K562 (cell line): ENCODE results near the gene JAG2. TPM values are rescaled to one million over a fixed set of nuclear protein-coding genes. Genes with fewer than 3 reads are reported as not detected.

ENCODE experiments used
- ATAC-seq: fragments of 200-7000 bp; cut with Tn5 transposase; 3 replicates; pipeline ENCODE4 v1.9.1; 2020; ENCODE audit warnings: moderate library complexity
- BruUV-seq: library from RNA; stranded (reverse); fragments of 400-500 nt; replicated peaks from 2 replicates; lab custom pipeline; 2021; lab: Mats Ljungman, UMichigan
- CTCF ChIA-PET: fragments of 300-600 bp; formaldehyde crosslinking; extraction: SDS; loops from one replicate; lab custom pipeline; 2021; ENCODE audit warnings: low intra/inter-chr PET ratio; lab: Yijun Ruan, JAX
- POLR2A ChIA-PET: fragments of 300-600, 350-650 bp; sonication (Branson Sonifier 250); formaldehyde crosslinking; extraction: SDS; loops from one replicate; lab custom pipeline; 2021; ENCODE audit warnings: antibody characterized with exemption, inconsistent platforms; lab: Yijun Ruan, JAX
- DNase-seq, 4 experiments: peaks; one replicate each; pipeline versions ENCODE4 v3.0.0 to v3.0.0-alpha.2; 2011 to 2018; ENCODE audit warnings: low spot score in 3 of 4, mixed read lengths in 3 of 4; ENCODE audit errors: extremely low read depth in 1 of 4
- FAIRE-seq: peaks from 2 replicates; lab custom pipeline; 2011; peaks lifted over from hg19 to GRCh38; lab: Jason Lieb, UNC
- H2AFZ ChIP-seq: 2 replicates; pipeline ENCODE4 v1.6.0; 2011; ENCODE audit warnings: low read depth, low read length, control low read depth, inconsistent platforms
- H3K27ac ChIP-seq: fragments of 200-600 bp; 3 replicates; pipeline ENCODE4 v1.8.0; 2011; ENCODE audit warnings: low read depth, mild to moderate bottlenecking, control low read depth, inconsistent platforms, low read length, moderate library complexity, mixed read lengths; ENCODE audit errors: extremely low read depth
- H3K27me3 ChIP-seq, 2 experiments: fragments of 300-600 bp in 1 of 2; 2 replicates in 1 of 2; 3 replicates in 1 of 2; pipeline versions ENCODE4 v1.6.0 to v1.8.0; 2011; ENCODE audit warnings: inconsistent platforms in 2 of 2, low read length in 2 of 2, mild to moderate bottlenecking in 1 of 2, mixed read lengths in 1 of 2, moderate library complexity in 1 of 2; ENCODE audit not compliant: control insufficient read depth in 2 of 2, insufficient read depth in 2 of 2
- H3K36me3 ChIP-seq: fragments of 300-600 bp; 3 replicates; pipeline ENCODE4 v1.8.0; 2011; ENCODE audit warnings: mild to moderate bottlenecking, low read length, inconsistent platforms; ENCODE audit not compliant: control insufficient read depth, insufficient read depth
- H3K4me1 ChIP-seq, 2 experiments: fragments of 200-600 bp in 1 of 2; replicated peaks in 1 of 2; 2 replicates in 1 of 2; 3 replicates in 1 of 2; pipeline versions ENCODE4 v1.5.1 to v1.8.0; 2011; ENCODE audit warnings: inconsistent platforms in 2 of 2, low read length in 2 of 2, mild to moderate bottlenecking in 1 of 2, mixed read lengths in 1 of 2, moderate library complexity in 1 of 2; ENCODE audit not compliant: control insufficient read depth in 2 of 2, insufficient read depth in 2 of 2
- H3K4me2 ChIP-seq: 2 replicates; pipeline ENCODE4 v1.6.1; 2011; ENCODE audit warnings: low read length, control low read depth, inconsistent platforms, mixed read lengths; ENCODE audit not compliant: insufficient read depth
- H3K4me3 ChIP-seq: fragments of 200-600 bp; sonication (generic), shearing (Covaris generic); 2 replicates; pipeline ENCODE4 v1.5.1; 2016; ENCODE audit warnings: control low read depth, inconsistent platforms
- H3K79me2 ChIP-seq: fragments of 200-600 bp; 3 replicates; pipeline ENCODE4 v1.8.0; 2011; ENCODE audit warnings: low read length, inconsistent platforms; ENCODE audit not compliant: control insufficient read depth, insufficient read depth
- H3K9ac ChIP-seq, 2 experiments: 2 replicates each; pipeline versions ENCODE4 v1.6.0 to v1.6.1; 2011; ENCODE audit warnings: low read depth in 2 of 2, low read length in 2 of 2, control low read depth in 1 of 2, inconsistent platforms in 1 of 2, mild to moderate bottlenecking in 1 of 2, mixed read lengths in 1 of 2; ENCODE audit not compliant: insufficient read depth in 1 of 2
- H3K9me1 ChIP-seq: one replicate; pipeline ENCODE4 v1.6.0; 2011; ENCODE audit warnings: inconsistent platforms, mild to moderate bottlenecking, low read length, moderate library complexity; ENCODE audit not compliant: control insufficient read depth, insufficient read depth
- H3K9me3 ChIP-seq: replicated peaks from 2 replicates; pipeline ENCODE4 v1.5.1; 2011; ENCODE audit warnings: low read depth, low read length, inconsistent platforms; ENCODE audit not compliant: control insufficient read depth, insufficient read depth
- H4K20me1 ChIP-seq: replicated peaks from 2 replicates; pipeline ENCODE4 v1.6.1; 2011; ENCODE audit warnings: low read length, inconsistent platforms, mixed read lengths; ENCODE audit not compliant: control insufficient read depth, insufficient read depth
- ARNT ChIP-seq, 2 experiments: fragments of 450-650 bp; IDR thresholded peaks; 2 replicates each; pipeline ENCODE4 v1.6.1; 2016; ENCODE audit warnings: mild to moderate bottlenecking in 1 of 2
- CAMTA2 ChIP-seq: fragments of 250-450 bp; sonication (Bioruptor Pico); conservative IDR thresholded peaks from 2 replicates; pipeline ENCODE4 v1.5.1; 2022
- TOE1 ChIP-seq, 2 experiments: fragments of 450-650 bp in 1 of 2; sonication (generic) in 1 of 2; formaldehyde crosslinking in 1 of 2; IDR thresholded peaks; 2 replicates each; pipeline versions ENCODE4 v1.7.1 to v1.8.0; 2016 to 2022; ENCODE audit warnings: borderline replicate concordance in 2 of 2, mild to moderate bottlenecking in 2 of 2, antibody characterized with exemption in 1 of 2, inconsistent platforms in 1 of 2, low read depth in 1 of 2, missing genetic modification reagents in 1 of 2, moderate library complexity in 1 of 2
- UBTF ChIP-seq, 2 experiments: IDR thresholded peaks; 2 replicates each; pipeline ENCODE4 v1.6.1; 2012; ENCODE audit warnings: improper control_type of control experiment in 2 of 2, low read depth in 2 of 2, low read length in 2 of 2, borderline replicate concordance in 1 of 2
- ZNF511 ChIP-seq: sonication (generic); formaldehyde crosslinking; IDR thresholded peaks from 2 replicates; pipeline ENCODE4 v1.8.0; 2022; ENCODE audit warnings: mild to moderate bottlenecking, missing genetic modification reagents
- WGBS: fragments of 100-300 bp; shearing (Covaris generic); methylation state at CpG from one replicate; pipeline ENCODE4 v1.1.6; 2016; ENCODE audit warnings: low coverage, mixed read lengths; ENCODE audit not compliant: insufficient coverage; ENCODE audit errors: missing lambda C conversion rate; 5-methylcytosine and 5-hydroxymethylcytosine counted together
- in situ Hi-C: fragments of 300-500 bp; cut with MboI; formaldehyde crosslinking; loops from 4 replicates; pipeline ENCODE4 v1.15.0; 2018; ENCODE audit warnings: inconsistent platforms, mixed read lengths
- intact Hi-C: fragments of 100-400 bp; cut with micrococcal nuclease; formaldehyde crosslinking; loops from 2 replicates; pipeline ENCODE4 v1.14.2; 2022
- polyA plus RNA-seq, 8 experiments: library from polyadenylated mRNA; depleted of rRNA in 4 of 8; stranded (reverse) in 5 of 8; unstranded in 3 of 8; fragments of >200 nt; fragmentation: Nextera tagmentation in 2 of 8; fragmentation: Illumina TruSeq in 1 of 8; extraction: Ambion mirVana in 2 of 8; extraction: Trizol in 1 of 8; gene quantifications; 2 replicates each; pipeline versions ENCODE4 v1.2.1 to v1.2.3, GENCODE V29; 2011 to 2014; ENCODE audit warnings: inconsistent platforms in 1 of 8, missing spikeins in 1 of 8
- total RNA-seq, 7 experiments: library from RNA; depleted of rRNA in 6 of 7; stranded (reverse); fragments of >200 nt in 6 of 7; fragmentation: Illumina TruSeq in 2 of 7; extraction: Trizol in 2 of 7; gene quantifications; 2 replicates each; pipeline versions ENCODE4 v1.2.1 to v1.2.3, GENCODE V29; 2011 to 2021; ENCODE audit warnings: low replicate concordance in 1 of 7

The JAG2 gene
- total and polyA plus RNA-seq, 9 of the 15 experiments (the other 6 are each of a cell fraction or from before 2014, with no cell fraction given), result 0.25 to 48.4 (median 8.6) TPM

- intact Hi-C loops, result no loop called here
- H3K79me2 ChIP-seq, result peaks cover 9% of the 10 kb centered on the region
- peaks cover 4% of the 10 kb centered on the region for H3K9me1 ChIP-seq
- ChIA-PET POLR2A (no interaction called here), CTCF (no interaction called here)
- peaks cover 0 to 45% of the 10 kb centered on the region in 2 experiments; a peak in 2 of 5 replicates for H3K4me1 ChIP-seq
- DNase-seq (no peak), FAIRE-seq (no peak), ATAC-seq (no peak)
- no peak overlapping the region for H3K4me2 ChIP-seq
- no peak for TF ChIP-seq TOE1 (IDR thresholded peaks at IDR 0.05; ENCODE audit: borderline replicate concordance)
- no peak for TF ChIP-seq TOE1 (CRISPR knock-in tag; IDR thresholded peaks at IDR 0.05; ENCODE audit: borderline replicate concordance, low read depth)
- no peak overlapping the region for H3K4me3 ChIP-seq
- H3K36me3 ChIP-seq, result peaks cover 7% of the 10 kb centered on the region; the same call in 1 of the 3 replicates
- H3K27me3 ChIP-seq, result no peaks in the 10 kb centered on the region
- H2AFZ ChIP-seq, result no peak overlapping the region
- no peak overlapping the region for H3K27ac ChIP-seq
- H3K9ac ChIP-seq, result no peak overlapping the region; a peak in 1 of 4 replicates
- BruUV-seq, result no TSS peak
- WGBS, result 89% methylated on average over 11 of the region's 15 CpGs
- no peaks in the 10 kb centered on the region for H3K9me3 ChIP-seq
- in situ Hi-C loops, result no loop called here
- H4K20me1 ChIP-seq, result peaks cover 11% of the 10 kb centered on the region
These were observed 10.7 kb downstream of the JAG2 start for GRCh38 chr14:105157872-105158271.

GRCh38 chr14:105156414-105157375 lies 11.9 kb downstream of the JAG2 start:
- TF ChIP-seq CAMTA2 (CRISPR knock-in tag) (no peak), ARNT (IDR thresholded peaks at IDR 0.05) (no peak), ZNF511 (no peak), UBTF (IDR thresholded peaks at IDR 0.05; ENCODE audit: borderline replicate concordance in 1 of 2, low read depth in 2 of 2, low read length in 2 of 2) (no peak)
- Histone ChIP-seq H3K9me1 (no peaks in the 10 kb centered on the region), H3K9me3 (no peaks in the 10 kb centered on the region), H2AFZ (no peak overlapping the region), H3K27me3 (no peaks in the 10 kb centered on the region), H3K4me1 (peaks cover 0 to 38% of the 10 kb centered on the region in 2 experiments; a peak in 2 of 5 replicates), H3K4me3 (no peak overlapping the region), H3K9ac (no peak overlapping the region), H3K27ac (no peak overlapping the region), H3K4me2 (no peak overlapping the region), H4K20me1 (peaks cover 6% of the 10 kb centered on the region; the same call in 1 of the 2 replicates), H3K36me3 (peaks cover 4% of the 10 kb centered on the region; the same call in 1 of the 3 replicates), H3K79me2 (peaks cover under 1% of the 10 kb centered on the region; the same call in 2 of the 3 replicates)
- 72% methylated on average over 14 of the region's 31 CpGs for WGBS
- no peak for FAIRE-seq
- intact Hi-C loops, result no loop called here
- POLR2A ChIA-PET, result interaction anchor here (0.8 kb wide), 1 partner anchor 14 kb away, joined by 3 read pairs; no protein-coding TSS in a partner anchor
- in situ Hi-C loops, result no loop called here
- no peak for DNase-seq
- no TSS peak for BruUV-seq
- CTCF ChIA-PET, result no interaction called here
- no peak for ATAC-seq
